WTC11 (cell line): ENCODE results near the gene TOE1. TPM values are rescaled to one million over a fixed set of nuclear protein-coding genes. Genes with fewer than 3 reads are reported as not detected.

Experiments
- ATAC-seq: fragments of 200-7000 bp; cut with Tn5 transposase; 2 replicates; pipeline ENCODE4 v1.10.0; 2021; ENCODE audit warnings: mild to moderate bottlenecking, moderate library complexity
- CTCF ChIA-PET: fragments of 300-600 bp; sonication (Branson Sonifier 250); formaldehyde crosslinking; loops from one replicate; lab custom pipeline; 2021; ENCODE audit warnings: antibody characterized with exemption; lab: Charles Lee
- POLR2A ChIA-PET: fragments of 350-600 bp; sonication (Branson Sonifier 250); formaldehyde crosslinking; loops from one replicate; lab custom pipeline; 2021; ENCODE audit warnings: antibody characterized with exemption; lab: Charles Lee
- DNase-seq: peaks from one replicate; pipeline ENCODE4 v3.0.0; 2021; ENCODE audit warnings: low spot score
- H3K27ac Mint-ChIP-seq: 2 replicates; pipeline ENCODE4 v1.8.0; 2021; ENCODE audit warnings: mixed read lengths
- H3K27me3 Mint-ChIP-seq: 2 replicates; pipeline ENCODE4 v1.8.0; 2021; ENCODE audit warnings: low read depth, mild to moderate bottlenecking, moderate library complexity, mixed read lengths
- H3K36me3 Mint-ChIP-seq: 2 replicates; pipeline ENCODE4 v1.8.0; 2021; ENCODE audit warnings: mixed read lengths
- H3K4me1 Mint-ChIP-seq: 2 replicates; pipeline ENCODE4 v1.8.0; 2022; ENCODE audit warnings: mixed read lengths
- H3K4me3 Mint-ChIP-seq: 2 replicates; pipeline ENCODE4 v1.8.0; 2021; ENCODE audit warnings: mild to moderate bottlenecking, moderate library complexity, mixed read lengths
- H3K9me3 Mint-ChIP-seq: 2 replicates; pipeline ENCODE4 v1.8.0; 2021; ENCODE audit warnings: mixed read lengths
- AFF4 ChIP-seq: sonication (generic); formaldehyde crosslinking; IDR thresholded peaks from 2 replicates; pipeline ENCODE4 v1.8.1; 2023; ENCODE audit warnings: mild to moderate bottlenecking, missing genetic modification reagents, borderline replicate concordance
- ATF2 ChIP-seq: sonication (generic); formaldehyde crosslinking; IDR thresholded peaks from 2 replicates; pipeline ENCODE4 v1.8.1; 2022; ENCODE audit warnings: low read depth, missing genetic modification reagents, borderline replicate concordance
- ATF3 ChIP-seq: sonication (generic); formaldehyde crosslinking; conservative IDR thresholded peaks from 2 replicates; pipeline ENCODE4 v1.8.1; 2022; ENCODE audit warnings: mild to moderate bottlenecking, missing genetic modification reagents
- ATF6 ChIP-seq: sonication (generic); formaldehyde crosslinking; IDR thresholded peaks from 2 replicates; pipeline ENCODE4 v1.8.1; 2023; ENCODE audit warnings: mild to moderate bottlenecking, missing genetic modification reagents
- CREM ChIP-seq: sonication (generic); formaldehyde crosslinking; IDR thresholded peaks from 2 replicates; pipeline ENCODE4 v1.8.1; 2022; ENCODE audit warnings: mild to moderate bottlenecking, missing genetic modification reagents, moderate library complexity
- ETV6 ChIP-seq: sonication (generic); formaldehyde crosslinking; IDR thresholded peaks from 2 replicates; pipeline ENCODE4 v1.8.1; 2022; ENCODE audit warnings: mild to moderate bottlenecking, missing genetic modification reagents
- IRF1 ChIP-seq: sonication (generic); formaldehyde crosslinking; IDR thresholded peaks from 2 replicates; pipeline ENCODE4 v1.8.0; 2023; ENCODE audit warnings: missing genetic modification reagents
- JUN ChIP-seq: sonication (generic); formaldehyde crosslinking; IDR thresholded peaks from 2 replicates; pipeline ENCODE4 v1.8.0; 2023; ENCODE audit warnings: mild to moderate bottlenecking, missing genetic modification reagents
- MLX ChIP-seq: sonication (generic); formaldehyde crosslinking; IDR thresholded peaks from 2 replicates; pipeline ENCODE4 v1.8.1; 2023; ENCODE audit warnings: mild to moderate bottlenecking, missing genetic modification reagents, moderate library complexity
- NFYB ChIP-seq: sonication (generic); formaldehyde crosslinking; conservative IDR thresholded peaks from 2 replicates; pipeline ENCODE4 v1.8.0; 2022; ENCODE audit warnings: low read depth, missing genetic modification reagents
- NR2C2 ChIP-seq: sonication (generic); formaldehyde crosslinking; IDR thresholded peaks from 2 replicates; pipeline ENCODE4 v1.8.0; 2022; ENCODE audit warnings: mild to moderate bottlenecking, missing genetic modification reagents
- PRDM15 ChIP-seq: sonication (generic); formaldehyde crosslinking; IDR thresholded peaks from 2 replicates; pipeline ENCODE4 v1.8.0; 2022; ENCODE audit warnings: missing genetic modification reagents
- RORB ChIP-seq: fragments of 250-450 bp; sonication (Bioruptor Pico); IDR thresholded peaks from 2 replicates; pipeline ENCODE4 v1.9.0; 2021; ENCODE audit warnings: mild to moderate bottlenecking
- SMAD3 ChIP-seq: sonication (generic); formaldehyde crosslinking; IDR thresholded peaks from 2 replicates; pipeline ENCODE4 v1.8.0; 2022; ENCODE audit warnings: missing genetic modification reagents, mild to moderate bottlenecking, borderline replicate concordance
- SP1 ChIP-seq: sonication (generic); formaldehyde crosslinking; conservative IDR thresholded peaks from 2 replicates; pipeline ENCODE4 v1.8.1; 2022; ENCODE audit warnings: missing genetic modification reagents
- STAT6 ChIP-seq: sonication (generic); formaldehyde crosslinking; conservative IDR thresholded peaks from 2 replicates; pipeline ENCODE4 v1.8.1; 2023; ENCODE audit warnings: mild to moderate bottlenecking, low read depth, missing genetic modification reagents, moderate library complexity
- USF2 ChIP-seq: sonication (generic); formaldehyde crosslinking; IDR thresholded peaks from 2 replicates; pipeline ENCODE4 v1.8.1; 2023; ENCODE audit warnings: mild to moderate bottlenecking, missing genetic modification reagents, moderate library complexity
- ZNF138 ChIP-seq: sonication (generic); formaldehyde crosslinking; conservative IDR thresholded peaks from 2 replicates; pipeline ENCODE4 v1.8.1; 2022; ENCODE audit warnings: mild to moderate bottlenecking, moderate library complexity, missing genetic modification reagents
- ZNF423 ChIP-seq: fragments of 250-450 bp; sonication (Bioruptor Pico); IDR thresholded peaks from 2 replicates; pipeline ENCODE4 v2.1.2; 2022; ENCODE audit warnings: mild to moderate bottlenecking, moderate library complexity
- total RNA-seq: library from RNA; stranded (reverse); gene quantifications from 3 replicates; pipeline ENCODE4 v1.2.3, GENCODE V29; 2021

The TOE1 gene
- total RNA-seq, 1 experiment from 2014 or later: 7.4 TPM

GRCh38 chr1:45364294-45364693 is 24.3 kb downstream of the TOE1 start (continued):
- no peak for TF ChIP-seq SP1
- TF ChIP-seq ETV6 (CRISPR knock-in tag): no peak

- ChIA-PET CTCF (interaction anchor here (0.7 to 1.2 kb wide), 5 partner anchors 16 to 203 kb away, joined by 3 to 5 read pairs (median 3); partner anchors contain the start of gene TESK2), POLR2A (interaction anchor here (1.0 kb wide), 1 partner anchor 37 kb away, joined by 3 read pairs; no protein-coding TSS in a partner anchor)
- peaks cover 18% of the 10 kb centered on the region for H3K4me1 Mint-ChIP-seq
- H3K27me3 Mint-ChIP-seq: no peaks in the 10 kb centered on the region
- DNase-seq: no peak
- no peaks in the 10 kb centered on the region for H3K9me3 Mint-ChIP-seq
- H3K4me3 Mint-ChIP-seq: no peak overlapping the region
- H3K36me3 Mint-ChIP-seq: no peaks in the 10 kb centered on the region
- ATAC-seq: peak; percentile 43
- no peak overlapping the region for H3K27ac Mint-ChIP-seq
- no peak for TF ChIP-seq USF2
- TF ChIP-seq NR2C2 (CRISPR knock-in tag): no peak
- no peak for TF ChIP-seq AFF4 (CRISPR knock-in tag)
- TF ChIP-seq PRDM15 (CRISPR knock-in tag): no peak
- TF ChIP-seq ATF3: no peak
- no peak for TF ChIP-seq ZNF138 (CRISPR knock-in tag)
- no peak for TF ChIP-seq ZNF423 (CRISPR knock-in tag)
- no peak for TF ChIP-seq CREM (CRISPR knock-in tag)
- TF ChIP-seq SMAD3 (CRISPR knock-in tag): no peak
- no peak for TF ChIP-seq ATF6 (CRISPR knock-in tag)
- TF ChIP-seq IRF1: no peak
- TF ChIP-seq MLX (CRISPR knock-in tag): no peak
- no peak for TF ChIP-seq STAT6
- no peak for TF ChIP-seq JUN (CRISPR knock-in tag)
- TF ChIP-seq ATF2 (CRISPR knock-in tag): no peak
- TF ChIP-seq NFYB: no peak
- TF ChIP-seq RORB (CRISPR knock-in tag): no peak
These were observed 25.1 kb downstream of the TOE1 start for GRCh38 chr1:45365051-45365450.
